Stomach (tissue), 4 donors: Measurements from ENCODE around the gene ANKRD23.

ENCODE experiments used
- CTCF ChIP-seq, 7 experiments: fragments of 450-650 bp in 4 of 7; fragments of 200-600 bp in 3 of 7; sonication (generic) in 3 of 7; IDR thresholded peaks; one replicate each; pipeline ENCODE4 v1.5.1; 2016 to 2019; ENCODE audit warnings: antibody characterized with exemption in 7 of 7, control low read depth in 2 of 7, mild to moderate bottlenecking in 1 of 7
- EP300 ChIP-seq: sonication (generic); formaldehyde crosslinking; IDR thresholded peaks from one replicate; pipeline ENCODE4 v1.6.1; 2017; ENCODE audit warnings: antibody characterized with exemption
- POLR2A ChIP-seq, 4 donors: fragments of 450-650 bp; IDR thresholded peaks; one replicate each; pipeline ENCODE4 v1.6.1; 2016; ENCODE audit warnings: antibody characterized with exemption in 4 of 4, control low read depth in 2 of 4, mild to moderate bottlenecking in 1 of 4, moderate library complexity in 1 of 4
- POLR2AphosphoS5 ChIP-seq, 3 donors: sonication (generic); formaldehyde crosslinking; IDR thresholded peaks; one replicate each; pipeline ENCODE4 v1.6.1; 2016; ENCODE audit warnings: antibody characterized with exemption in 3 of 3

GRCh38 chr2:96839875-96840850 lies 3.7 kb downstream of the ANKRD23 start:
- TF ChIP-seq POLR2A (IDR thresholded peaks at IDR 0.05): no peak
- TF ChIP-seq CTCF (IDR thresholded peaks at IDR 0.05): no peak
- no peak for TF ChIP-seq EP300
- no peak for TF ChIP-seq POLR2AphosphoS5 (IDR thresholded peaks at IDR 0.05)
